DND-41 (cell line): ENCODE results near the gene ZNF878.

Experiments used
- ATAC-seq: fragments of 200-7000 bp; cut with Tn5 transposase; 3 replicates; pipeline ENCODE4 v1.9.1; 2021; ENCODE audit warnings: low read depth; ENCODE audit not compliant: insufficient read depth
- DNase-seq: peaks from one replicate; pipeline ENCODE4 v3.0.0-alpha.2; 2020
- H2AFZ ChIP-seq: 2 replicates; pipeline ENCODE4 v1.6.0; 2012; ENCODE audit warnings: low read depth, low read length
- H3K27ac ChIP-seq: 2 replicates; pipeline ENCODE4 v1.5.1; 2012; ENCODE audit warnings: low read length, inconsistent platforms
- H3K27me3 ChIP-seq: fragments of 200-600 bp; sonication (generic); 2 replicates; pipeline ENCODE4 v1.6.0; 2012; ENCODE audit warnings: low read length, mild to moderate bottlenecking, inconsistent platforms; ENCODE audit not compliant: insufficient read depth, poor library complexity
- H3K36me3 ChIP-seq: 2 replicates; pipeline ENCODE4 v1.5.1; 2012; ENCODE audit warnings: low read length, inconsistent platforms; ENCODE audit not compliant: insufficient read depth
- H3K4me1 ChIP-seq: 2 replicates; pipeline ENCODE4 v1.5.1; 2012; ENCODE audit warnings: mild to moderate bottlenecking, low read length; ENCODE audit not compliant: insufficient read depth
- H3K4me2 ChIP-seq: 2 replicates; pipeline ENCODE4 v1.6.0; 2012; ENCODE audit warnings: mild to moderate bottlenecking, moderate library complexity, low read length, inconsistent platforms; ENCODE audit not compliant: insufficient read depth
- H3K4me3 ChIP-seq, 2 experiments: fragments of 200-600 bp in 1 of 2; shearing (Covaris generic) in 1 of 2; 2 replicates each; pipeline ENCODE4 v1.5.1; 2012 to 2016; ENCODE audit warnings: inconsistent platforms in 2 of 2, low read length in 2 of 2, mild to moderate bottlenecking in 2 of 2, low read depth in 1 of 2, moderate library complexity in 1 of 2
- H3K79me2 ChIP-seq: 2 replicates; pipeline ENCODE4 v1.6.0; 2012; ENCODE audit warnings: low read length, inconsistent platforms; ENCODE audit not compliant: insufficient read depth
- H3K9ac ChIP-seq: 2 replicates; pipeline ENCODE4 v1.6.0; 2012; ENCODE audit warnings: low read depth, mild to moderate bottlenecking, inconsistent platforms, low read length, moderate library complexity
- H3K9me3 ChIP-seq: 2 replicates; pipeline ENCODE4 v1.5.1; 2012; ENCODE audit warnings: low read length, moderate library complexity, mild to moderate bottlenecking, inconsistent platforms; ENCODE audit not compliant: insufficient read depth, severe bottlenecking
- H4K20me1 ChIP-seq: 2 replicates; pipeline ENCODE4 v1.6.0; 2012; ENCODE audit warnings: low read length; ENCODE audit not compliant: insufficient read depth
- EZH2 ChIP-seq: IDR thresholded peaks from 3 replicates; pipeline ENCODE4 v1.6.1; 2012; ENCODE audit warnings: borderline replicate concordance, low read depth, mild to moderate bottlenecking, moderate library complexity, low read length, inconsistent platforms; ENCODE audit not compliant: severe bottlenecking
- TF ChIP-seq, protein P1 (sequence below): IDR thresholded peaks from 2 replicates; pipeline ENCODE4 v1.5.1; 2012; ENCODE audit warnings: borderline replicate concordance, low read length, moderate library complexity, mild to moderate bottlenecking; ENCODE audit not compliant: poor library complexity, severe bottlenecking; ENCODE audit errors: extremely low read depth

ZNF878 gene

DNA sequence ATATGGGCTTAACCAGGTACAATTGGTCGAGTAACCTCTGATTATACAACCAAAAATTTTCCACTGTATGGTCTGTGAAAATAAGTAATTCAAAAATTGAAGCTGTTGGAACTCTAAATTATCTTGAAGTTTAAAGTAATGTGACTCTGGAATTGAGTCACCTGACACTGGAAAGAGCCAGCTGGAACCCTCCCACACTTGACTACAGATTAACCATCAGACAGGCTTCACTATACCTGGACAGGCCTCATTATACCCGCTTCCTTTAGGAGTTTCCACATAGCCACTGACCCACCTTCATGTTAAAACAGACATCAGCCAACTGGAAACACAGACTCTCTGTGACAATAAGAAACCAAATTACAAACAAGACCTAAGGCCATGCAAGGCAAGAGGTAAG lies 18.6 kb downstream of the ZNF878 start:
- H3K27ac ChIP-seq = no peak overlapping the region
- no peak overlapping the region for H3K4me2 ChIP-seq
- no peaks in the 10 kb centered on the region for H3K79me2 ChIP-seq
- H3K9me3 ChIP-seq = peaks cover 4% of the 10 kb centered on the region
- H3K36me3 ChIP-seq = peaks cover 23% of the 10 kb centered on the region
- no peak overlapping the region for H3K9ac ChIP-seq
- TF ChIP-seq, protein P1, sequence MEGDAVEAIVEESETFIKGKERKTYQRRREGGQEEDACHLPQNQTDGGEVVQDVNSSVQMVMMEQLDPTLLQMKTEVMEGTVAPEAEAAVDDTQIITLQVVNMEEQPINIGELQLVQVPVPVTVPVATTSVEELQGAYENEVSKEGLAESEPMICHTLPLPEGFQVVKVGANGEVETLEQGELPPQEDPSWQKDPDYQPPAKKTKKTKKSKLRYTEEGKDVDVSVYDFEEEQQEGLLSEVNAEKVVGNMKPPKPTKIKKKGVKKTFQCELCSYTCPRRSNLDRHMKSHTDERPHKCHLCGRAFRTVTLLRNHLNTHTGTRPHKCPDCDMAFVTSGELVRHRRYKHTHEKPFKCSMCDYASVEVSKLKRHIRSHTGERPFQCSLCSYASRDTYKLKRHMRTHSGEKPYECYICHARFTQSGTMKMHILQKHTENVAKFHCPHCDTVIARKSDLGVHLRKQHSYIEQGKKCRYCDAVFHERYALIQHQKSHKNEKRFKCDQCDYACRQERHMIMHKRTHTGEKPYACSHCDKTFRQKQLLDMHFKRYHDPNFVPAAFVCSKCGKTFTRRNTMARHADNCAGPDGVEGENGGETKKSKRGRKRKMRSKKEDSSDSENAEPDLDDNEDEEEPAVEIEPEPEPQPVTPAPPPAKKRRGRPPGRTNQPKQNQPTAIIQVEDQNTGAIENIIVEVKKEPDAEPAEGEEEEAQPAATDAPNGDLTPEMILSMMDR = no peak
- TF ChIP-seq EZH2 = no peak
- DNase-seq (no peak), ATAC-seq (no peak)
- no peak overlapping the region for H2AFZ ChIP-seq
- no peaks in the 10 kb centered on the region for H3K27me3 ChIP-seq
- H3K4me3 ChIP-seq = no peak overlapping the region
- no peaks in the 10 kb centered on the region for H3K4me1 ChIP-seq
- no peaks in the 10 kb centered on the region for H4K20me1 ChIP-seq

DNA sequence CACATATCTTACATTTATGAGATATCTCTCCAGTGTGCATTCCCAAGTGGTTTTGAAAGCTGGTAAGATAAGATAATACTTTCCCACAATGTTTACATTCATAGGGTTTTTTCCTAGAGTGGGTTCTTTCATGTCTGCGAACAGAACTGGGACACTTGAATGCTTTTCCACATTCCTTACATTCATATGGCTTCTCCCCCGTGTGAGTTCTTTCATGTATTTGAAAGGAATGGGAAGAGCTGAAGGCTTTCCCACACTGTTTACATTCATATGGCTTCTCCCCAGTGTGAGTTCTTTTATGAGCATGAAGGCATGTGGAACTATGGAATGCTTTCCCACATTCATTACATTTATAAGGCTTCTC lies 37.0 kb downstream of the ZNF878 start:
- Histone ChIP-seq H3K79me2 (peaks cover 25% of the 10 kb centered on the region), H3K4me1 (no peaks in the 10 kb centered on the region), H4K20me1 (no peaks in the 10 kb centered on the region), H3K27me3 (no peaks in the 10 kb centered on the region), H3K9ac (no peak overlapping the region), H3K4me2 (no peak overlapping the region), H3K36me3 (peaks cover 70% of the 10 kb centered on the region), H3K4me3 (no peak overlapping the region), H3K9me3 (peaks cover 62% of the 10 kb centered on the region), H3K27ac (no peak overlapping the region), H2AFZ (no peak overlapping the region)
- ATAC-seq (no peak), DNase-seq (no peak)
- no peak for TF ChIP-seq EZH2
- TF ChIP-seq, protein P1 = no peak

DNA sequence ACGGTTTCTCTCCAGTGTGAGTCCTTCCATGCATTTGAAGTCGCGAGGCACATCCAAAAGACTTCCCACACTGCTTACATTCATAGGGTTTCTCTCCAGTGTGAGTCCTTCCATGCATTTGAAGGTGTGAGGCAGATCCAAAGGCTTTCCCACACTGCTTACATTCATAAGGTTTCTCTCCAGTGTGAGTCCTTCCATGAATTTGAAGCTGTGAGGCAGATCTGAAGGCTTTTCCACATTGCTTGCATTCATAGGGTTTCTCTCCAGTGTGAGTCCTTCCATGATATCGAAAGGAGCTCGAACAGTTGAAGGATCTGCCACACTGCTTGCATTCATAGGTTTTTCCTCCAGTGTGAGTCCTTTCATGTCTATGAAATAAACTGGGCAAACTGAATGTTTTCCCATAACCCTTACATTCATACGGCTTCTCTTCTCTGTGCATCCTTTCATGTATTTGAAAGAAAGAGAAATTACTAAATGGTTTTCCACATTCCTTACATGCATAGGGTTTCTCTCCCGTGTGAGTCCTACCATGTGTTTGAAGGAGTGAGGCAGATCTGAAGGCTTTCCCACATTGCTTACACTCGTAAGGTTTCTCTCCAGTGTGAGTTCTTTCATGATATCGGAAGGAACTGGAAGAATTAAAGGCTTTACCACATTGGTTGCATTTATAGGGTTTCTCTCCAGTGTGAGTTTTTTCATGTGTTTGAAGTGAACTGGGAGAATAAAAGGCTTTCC lies 37.6 kb downstream of the ZNF878 start:
- Histone ChIP-seq H3K4me2 (no peak overlapping the region), H3K27me3 (no peaks in the 10 kb centered on the region), H3K9ac (no peak overlapping the region), H4K20me1 (no peaks in the 10 kb centered on the region), H2AFZ (no peak overlapping the region), H3K4me1 (no peaks in the 10 kb centered on the region), H3K36me3 (peaks cover 70% of the 10 kb centered on the region), H3K9me3 (peaks cover 58% of the 10 kb centered on the region), H3K27ac (no peak overlapping the region), H3K79me2 (peaks cover 26% of the 10 kb centered on the region), H3K4me3 (no peak overlapping the region)
- TF ChIP-seq, protein P1 = no peak
- no peak for TF ChIP-seq EZH2
- DNase-seq = no peak
- ATAC-seq = no peak
